ENCODE results near the gene HSD17B7. TPM values are rescaled to one million over a fixed set of nuclear protein-coding genes. Genes with fewer than 3 reads are reported as not detected.

The HSD17B7 gene
- polyA plus RNA-seq, 3 donors: 7.3 to 13.5 (median 7.4) TPM

- WGBS, 3 donors: 7 to 13% (median 12%) methylated on average over 3 of the region's 3 CpGs
- H3K27ac ChIP-seq (ENCODE audit: low read depth, low read length): no peak overlapping the region
Measured at GRCh38 chr1:162847839-162848453, 57.4 kb downstream of the HSD17B7 start.

- 45 to 70% (median 51%) methylated on average over 2 of the region's 2 CpGs for WGBS, 3 donors
- no peak overlapping the region for H3K27ac ChIP-seq (ENCODE audit: low read depth, low read length)
Measured at GRCh38 chr1:162849711-162850110, 59.2 kb downstream of the HSD17B7 start.

GRCh38 chr1:162851341-162851740 is 60.8 kb downstream of the HSD17B7 start:
- WGBS, 3 donors: 83 to 92% (median 87%) methylated on average over 1 of the region's 1 CpG
- no peak overlapping the region for H3K27ac ChIP-seq (ENCODE audit: low read depth, low read length)

GRCh38 chr1:162854245-162854882 is 63.9 kb downstream of the HSD17B7 start:
- 29 to 34% (median 33%) methylated on average over 4 of the region's 4 CpGs for WGBS, 3 donors
- H3K27ac ChIP-seq (ENCODE audit: low read depth, low read length): no peak overlapping the region

GRCh38 chr1:162855461-162856150 is 65.1 kb downstream of the HSD17B7 start:
- WGBS, 3 donors: 80 to 89% (median 88%) methylated on average over 4 of the region's 4 CpGs
- H3K27ac ChIP-seq (ENCODE audit: low read depth, low read length): no peak overlapping the region

GRCh38 chr1:162856260-162856659 is 65.8 kb downstream of the HSD17B7 start:
- 84 to 88% (median 88%) methylated on average over 2 of the region's 2 CpGs for WGBS, 3 donors
- no peak overlapping the region for H3K27ac ChIP-seq (ENCODE audit: low read depth, low read length)

- H3K27ac ChIP-seq (ENCODE audit: low read depth, low read length): no peak overlapping the region
Measured at GRCh38 chr1:162857850-162858249, 67.3 kb downstream of the HSD17B7 start.

- 90 to 100% (median 91%) methylated on average over 1 of the region's 1 CpG for WGBS, 3 donors
- no peak overlapping the region for H3K27ac ChIP-seq (ENCODE audit: low read depth, low read length)
Measured at GRCh38 chr1:162859191-162859590, 68.7 kb downstream of the HSD17B7 start.

GRCh38 chr1:162861101-162861500 is 70.6 kb downstream of the HSD17B7 start, which contains the start of gene CCDC190:
TSS of gene CCDC190 (minus strand) at chr1:162861175. CDS start at chr1:162859646, 1,529 bp downstream.
- no peak within 1 kb of the TSS for H3K27ac ChIP-seq (ENCODE audit: low read depth, low read length)
- WGBS, 3 donors: 65 to 71% (median 68%) methylated on average over 4 of the region's 4 CpGs

- WGBS, 3 donors: 53 to 74% (median 74%) methylated on average over 5 of the region's 5 CpGs
- H3K27ac ChIP-seq (ENCODE audit: low read depth, low read length): no peak overlapping the region
Measured at GRCh38 chr1:162861625-162862024, 71.1 kb downstream of the HSD17B7 start.

Other genes with a start within 250 kb of the HSD17B7 start
- 100 to 1,000 TPM in 2 of 3 donors, 10 to 100 TPM in 1; 50.6 to 212 (median 157) TPM for gene UAP1, start 229.0 kb upstream of the HSD17B7 start, polyA plus RNA-seq
- 100 to 1,000 TPM in 1 of 3 donors, 10 to 100 TPM in 1, 1 to 10 TPM in 1; 1.9 to 101 (median 26.4) TPM for gene DDR2, start 158.2 kb upstream of the HSD17B7 start, polyA plus RNA-seq
- gene CCDC190, start 70.5 kb downstream of the HSD17B7 start, polyA plus RNA-seq: not detected

All from adipose tissue (tissue), 3 donors.